ENCODE measurements around the gene DHRS9. TPM values are rescaled to one million over a fixed set of nuclear protein-coding genes. Genes with fewer than 3 reads are reported as not detected.

Gene DHRS9
- total RNA-seq, 1 donor from 2014 or later, result 7.3 TPM

DNA sequence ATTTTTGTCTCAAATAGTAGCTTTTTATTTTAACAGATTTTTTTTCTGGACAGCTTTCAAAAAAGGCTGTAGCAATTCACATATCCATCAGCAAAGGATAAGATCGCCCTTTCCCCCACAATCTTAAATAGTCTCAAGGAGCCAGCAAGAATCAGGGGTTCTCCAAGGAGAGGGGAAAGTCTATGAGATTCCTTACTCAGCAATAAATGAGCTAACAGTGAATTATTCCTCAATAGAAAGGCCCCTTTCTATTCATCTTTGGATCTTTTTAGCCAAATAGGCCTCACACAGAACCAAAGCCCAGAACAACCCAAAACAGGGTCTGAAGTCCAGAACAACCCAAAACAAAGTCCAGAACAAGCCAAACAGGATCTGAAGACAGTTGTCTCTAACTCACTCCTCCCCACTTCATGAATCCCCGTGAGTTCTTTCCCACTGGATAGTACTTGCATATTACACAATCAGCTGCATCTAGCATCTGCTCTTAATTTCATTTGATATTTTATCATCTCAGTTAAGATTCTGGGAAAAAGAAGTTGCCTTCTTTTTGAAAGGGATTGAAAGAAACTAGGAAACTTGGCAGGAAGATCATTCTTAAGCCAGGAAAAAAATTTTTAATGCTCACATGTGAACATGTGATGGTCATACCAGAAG is 3.4 kb upstream of the DHRS9 start:
- Histone ChIP-seq H3K27ac (replicated peaks) (no peak overlapping the region), H3K9me3 (replicated peaks) (no peaks in the 10 kb centered on the region), H3K36me3 (no peaks in the 10 kb centered on the region), H3K4me1 (no peaks in the 10 kb centered on the region), H3K4me3 (no peak overlapping the region), H3K27me3 (ENCODE audit: low read depth) (no peaks in the 10 kb centered on the region)
- intact Hi-C loops (cut with micrococcal nuclease), result no loop called here
- TF ChIP-seq, protein P1, sequence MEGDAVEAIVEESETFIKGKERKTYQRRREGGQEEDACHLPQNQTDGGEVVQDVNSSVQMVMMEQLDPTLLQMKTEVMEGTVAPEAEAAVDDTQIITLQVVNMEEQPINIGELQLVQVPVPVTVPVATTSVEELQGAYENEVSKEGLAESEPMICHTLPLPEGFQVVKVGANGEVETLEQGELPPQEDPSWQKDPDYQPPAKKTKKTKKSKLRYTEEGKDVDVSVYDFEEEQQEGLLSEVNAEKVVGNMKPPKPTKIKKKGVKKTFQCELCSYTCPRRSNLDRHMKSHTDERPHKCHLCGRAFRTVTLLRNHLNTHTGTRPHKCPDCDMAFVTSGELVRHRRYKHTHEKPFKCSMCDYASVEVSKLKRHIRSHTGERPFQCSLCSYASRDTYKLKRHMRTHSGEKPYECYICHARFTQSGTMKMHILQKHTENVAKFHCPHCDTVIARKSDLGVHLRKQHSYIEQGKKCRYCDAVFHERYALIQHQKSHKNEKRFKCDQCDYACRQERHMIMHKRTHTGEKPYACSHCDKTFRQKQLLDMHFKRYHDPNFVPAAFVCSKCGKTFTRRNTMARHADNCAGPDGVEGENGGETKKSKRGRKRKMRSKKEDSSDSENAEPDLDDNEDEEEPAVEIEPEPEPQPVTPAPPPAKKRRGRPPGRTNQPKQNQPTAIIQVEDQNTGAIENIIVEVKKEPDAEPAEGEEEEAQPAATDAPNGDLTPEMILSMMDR (IDR thresholded peaks at IDR 0.05; ENCODE audit: borderline replicate concordance), result no peak
- DNase-seq, result no peak

DNA sequence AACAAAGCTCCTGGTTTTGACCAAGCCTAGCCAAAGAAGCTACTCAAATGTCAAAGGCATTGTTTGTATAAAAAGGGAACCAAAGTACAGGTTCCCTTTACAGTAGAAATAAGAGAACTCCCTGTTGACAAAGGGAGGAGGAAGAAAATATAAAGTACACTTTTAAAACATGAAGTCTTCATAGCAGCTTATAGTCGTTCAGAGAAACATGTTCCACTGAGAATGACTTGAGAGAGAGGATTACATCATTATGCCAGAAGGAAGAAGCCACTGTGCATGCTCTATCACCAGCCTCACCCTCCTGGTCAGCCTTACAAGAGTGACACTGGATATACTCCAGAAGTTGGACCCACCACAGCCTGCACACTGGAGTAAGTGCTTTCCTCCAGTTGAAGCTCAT is 2.5 kb upstream of the DHRS9 start:
- TF ChIP-seq, protein P1 (IDR thresholded peaks at IDR 0.05; ENCODE audit: borderline replicate concordance), result no peak
- no peak for DNase-seq
- Histone ChIP-seq H3K27me3 (ENCODE audit: low read depth) (no peaks in the 10 kb centered on the region), H3K9me3 (replicated peaks) (no peaks in the 10 kb centered on the region), H3K4me3 (no peak overlapping the region), H3K36me3 (no peaks in the 10 kb centered on the region), H3K4me1 (no peaks in the 10 kb centered on the region), H3K27ac (replicated peaks) (no peak overlapping the region)
- intact Hi-C loops (cut with micrococcal nuclease), result no loop called here

DNA sequence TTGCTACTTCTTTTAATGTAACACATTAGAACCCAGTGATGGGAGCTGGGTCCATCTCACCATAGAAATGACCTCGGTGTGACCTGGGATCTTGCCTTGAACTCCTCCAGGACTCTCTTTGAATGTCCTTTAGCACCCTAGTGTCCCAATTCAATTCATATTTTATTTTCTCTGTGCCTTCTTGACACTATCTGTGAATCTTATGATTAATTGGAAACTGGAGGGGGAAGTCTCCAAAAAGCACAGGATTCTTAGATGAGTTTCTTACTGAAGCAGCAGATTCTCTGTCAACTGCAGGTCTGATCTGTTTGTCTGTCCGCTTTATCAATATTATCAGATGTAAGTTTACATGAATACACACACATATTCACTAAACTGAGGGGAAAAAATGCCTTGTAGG is 470 bp downstream of the DHRS9 start:
- Histone ChIP-seq H3K4me1 (no peaks in the 10 kb centered on the region), H3K27ac (replicated peaks) (no peak overlapping the region), H3K36me3 (no peaks in the 10 kb centered on the region), H3K27me3 (ENCODE audit: low read depth) (no peaks in the 10 kb centered on the region), H3K9me3 (replicated peaks) (no peaks in the 10 kb centered on the region), H3K4me3 (no peak overlapping the region)
- intact Hi-C loops (cut with micrococcal nuclease), result no loop called here
- TF ChIP-seq, protein P1 (IDR thresholded peaks at IDR 0.05; ENCODE audit: borderline replicate concordance), result no peak
- DNase-seq, result no peak

DNA sequence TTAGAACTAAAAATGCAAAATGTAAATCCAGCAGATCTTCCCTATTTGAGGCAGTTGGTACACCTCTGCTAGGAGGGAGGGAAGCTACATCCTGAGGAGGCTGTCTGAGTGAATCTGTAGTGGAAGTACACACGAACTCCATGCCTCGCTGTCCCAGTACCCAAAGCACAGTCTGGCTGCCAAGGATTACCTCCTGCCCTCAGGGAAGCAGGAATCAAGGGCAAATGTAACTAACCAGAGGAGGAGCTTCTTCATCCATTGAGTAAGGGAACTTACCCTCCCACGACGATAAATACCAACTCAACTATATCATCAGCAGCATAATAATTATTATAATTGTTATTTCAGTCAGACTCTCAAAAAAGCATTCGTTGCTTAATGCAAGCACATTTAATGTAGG is 2.1 kb downstream of the DHRS9 start:
- Histone ChIP-seq H3K27me3 (ENCODE audit: low read depth) (no peaks in the 10 kb centered on the region), H3K4me3 (no peak overlapping the region), H3K9me3 (replicated peaks) (no peaks in the 10 kb centered on the region), H3K36me3 (no peaks in the 10 kb centered on the region), H3K4me1 (no peaks in the 10 kb centered on the region), H3K27ac (replicated peaks) (no peak overlapping the region)
- intact Hi-C loops (cut with micrococcal nuclease), result no loop called here
- no peak for DNase-seq
- TF ChIP-seq, protein P1 (IDR thresholded peaks at IDR 0.05; ENCODE audit: borderline replicate concordance), result no peak

DNA sequence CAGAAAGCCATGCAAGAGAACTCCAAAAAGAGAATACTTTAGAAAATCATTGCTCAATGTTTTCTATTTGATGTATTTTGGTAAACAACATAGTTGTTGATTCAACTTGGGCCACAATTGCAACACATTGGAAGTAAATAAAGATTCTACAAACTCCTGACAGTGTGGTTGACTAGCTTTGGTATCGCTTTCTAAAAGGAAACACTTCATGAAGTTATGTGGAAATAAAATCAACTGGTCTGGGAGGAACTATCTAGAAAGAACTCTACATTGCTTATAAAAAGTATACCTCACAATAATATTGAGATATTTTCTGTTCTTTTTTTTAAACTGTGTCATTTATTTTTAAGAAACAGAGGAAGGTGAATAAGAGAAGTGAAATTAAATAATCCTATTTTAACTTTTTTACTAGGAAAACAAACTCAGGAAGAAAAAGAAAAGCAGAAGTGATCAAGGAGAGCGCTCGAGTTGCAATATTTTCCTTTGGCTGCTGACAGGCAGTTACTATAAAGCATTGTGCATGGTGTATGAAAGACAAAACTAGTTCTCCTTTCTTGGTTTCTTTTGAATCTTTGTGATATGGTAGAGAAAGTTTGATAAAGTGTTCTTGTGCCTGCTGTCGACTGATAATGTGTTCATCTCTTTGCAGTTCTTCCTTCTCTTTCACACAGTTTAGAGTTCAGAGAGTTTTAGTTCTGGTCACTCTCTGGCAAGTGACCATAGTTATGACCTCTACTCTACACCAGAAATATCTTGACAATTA is 3.0 kb downstream of the DHRS9 start:
- H3K4me1 ChIP-seq, result peaks cover 2% of the 10 kb centered on the region
- no peaks in the 10 kb centered on the region for H3K9me3 ChIP-seq (replicated peaks)
- no peak for DNase-seq
- intact Hi-C loops (cut with micrococcal nuclease), result no loop called here
- TF ChIP-seq, protein P1 (IDR thresholded peaks at IDR 0.05; ENCODE audit: borderline replicate concordance), result no peak
- no peak overlapping the region for H3K4me3 ChIP-seq
- no peaks in the 10 kb centered on the region for H3K27me3 ChIP-seq (ENCODE audit: low read depth)
- no peaks in the 10 kb centered on the region for H3K36me3 ChIP-seq
- H3K27ac ChIP-seq (replicated peaks), result peak overlapping the region; percentile 18

Data from left ventricle myocardium inferior (tissue), 1 donor.